Stimulated activated CD8-positive, alpha-beta memory T cell treated with anti-CD3 and anti-CD28 coated beads, Interleukin-2, amount 100 ng/mL, for 1 hour (primary cell): ENCODE results near the gene ZHX3.
"Not testable (repeated sequence)": the region's sequence is repeated elsewhere in the genome, so short reads cannot be mapped to it uniquely, and the experiment has no call there.

Source experiments
- DNase-seq, 2 donors: peaks; one replicate each; pipeline ENCODE4 v3.0.0-alpha.2; 2020; ENCODE audit warnings: low read depth in 2 of 2

Gene ZHX3

DNA sequence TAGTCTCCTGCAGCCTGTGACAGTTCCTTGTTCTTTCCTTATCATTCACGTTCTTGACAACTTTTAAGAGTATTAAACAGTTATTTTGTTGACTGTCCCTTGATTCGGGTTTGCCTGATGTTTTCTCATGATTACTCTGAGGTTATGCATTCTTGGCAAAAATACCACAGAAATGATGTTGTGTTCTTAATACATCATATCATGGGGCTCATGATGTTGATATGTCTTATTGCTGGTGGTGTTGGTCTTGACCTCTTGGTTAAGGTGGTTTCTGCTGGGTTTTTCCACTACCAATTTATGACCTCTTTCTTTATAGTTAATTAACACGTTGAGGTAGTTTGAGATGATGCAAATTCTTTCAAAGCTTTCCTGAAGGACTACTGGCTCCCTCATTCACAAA lies 59.1 kb downstream of the ZHX3 start:
- no peak for DNase-seq

DNA sequence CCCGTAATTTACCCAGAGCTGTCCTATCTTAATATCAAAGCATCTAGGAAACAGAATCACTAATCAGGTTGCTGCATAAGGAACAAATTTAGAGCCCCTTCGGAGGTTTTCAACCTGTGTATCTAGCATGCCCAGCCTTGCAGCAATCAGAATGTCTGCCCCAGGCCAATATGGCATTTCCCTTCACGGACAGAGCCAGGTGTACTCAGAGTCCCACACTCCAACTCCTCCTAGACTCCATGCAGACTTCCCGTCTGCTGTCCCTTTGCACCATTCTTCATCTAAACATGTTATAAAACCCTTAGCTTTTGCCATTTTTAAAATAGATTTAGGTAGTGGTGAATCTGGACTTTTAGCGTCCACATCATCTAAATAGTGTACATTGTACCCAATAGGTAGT lies 61.0 kb downstream of the ZHX3 start:
- no peak for DNase-seq

DNA sequence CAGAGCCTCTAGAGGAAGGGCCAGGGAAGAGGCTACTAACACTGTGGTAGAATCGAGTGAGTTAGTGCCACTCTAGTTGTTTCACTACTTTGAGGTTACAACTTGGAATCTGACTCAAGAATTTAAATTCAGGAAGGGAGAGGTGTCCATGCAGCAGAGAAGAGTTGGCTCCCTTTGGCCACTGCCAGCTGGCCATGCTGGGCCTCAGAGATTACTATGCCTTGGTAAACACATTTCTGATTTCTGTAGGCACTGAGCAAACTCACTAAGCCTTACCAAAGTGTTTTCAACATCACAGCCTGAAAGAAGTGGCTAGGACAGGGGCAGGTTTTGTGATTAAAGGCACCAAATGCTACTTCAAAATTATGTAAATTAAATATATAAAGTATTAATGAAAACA lies 61.9 kb downstream of the ZHX3 start:
- DNase-seq = no peak

DNA sequence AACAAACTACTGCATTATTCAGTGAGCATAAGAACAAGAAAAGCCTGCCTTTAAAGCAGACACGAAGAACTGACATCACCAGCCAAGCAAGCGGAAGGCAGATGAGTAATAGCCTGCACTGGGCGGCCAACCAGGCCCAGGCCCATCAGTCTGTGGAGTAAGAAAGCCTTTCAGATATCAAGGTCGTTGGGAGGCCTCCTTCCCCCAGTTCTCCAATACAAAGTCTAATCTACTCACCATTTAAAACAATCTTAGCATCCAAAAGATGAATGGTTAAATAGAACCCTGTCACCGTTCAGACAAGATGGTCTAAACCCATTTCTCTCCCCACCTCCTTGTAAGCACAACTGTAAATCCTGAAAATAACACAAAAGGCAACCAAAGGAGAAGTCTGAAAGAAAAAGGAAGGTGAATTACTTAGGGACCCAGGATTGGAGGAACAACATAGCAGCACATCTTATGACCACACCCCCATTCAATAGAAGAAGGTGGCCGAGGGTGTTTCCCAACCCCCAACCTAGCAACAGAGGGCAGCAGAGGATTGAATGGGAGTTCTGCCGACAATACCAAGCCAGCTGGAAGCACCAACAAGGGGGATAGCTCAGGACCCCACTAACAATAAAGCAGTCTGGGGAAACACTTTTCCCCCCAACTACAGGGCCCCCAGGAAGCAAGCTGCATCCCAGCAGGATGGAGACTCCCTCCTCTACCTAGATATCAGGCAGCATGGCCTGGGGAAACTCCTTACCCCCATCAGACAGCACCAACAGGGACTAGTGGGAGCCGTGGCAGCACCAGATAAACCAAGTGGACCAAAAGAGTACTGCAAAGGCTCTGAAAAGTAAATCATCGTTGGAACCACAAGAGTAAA lies 67.9 kb downstream of the ZHX3 start:
- no peak for DNase-seq

DNA sequence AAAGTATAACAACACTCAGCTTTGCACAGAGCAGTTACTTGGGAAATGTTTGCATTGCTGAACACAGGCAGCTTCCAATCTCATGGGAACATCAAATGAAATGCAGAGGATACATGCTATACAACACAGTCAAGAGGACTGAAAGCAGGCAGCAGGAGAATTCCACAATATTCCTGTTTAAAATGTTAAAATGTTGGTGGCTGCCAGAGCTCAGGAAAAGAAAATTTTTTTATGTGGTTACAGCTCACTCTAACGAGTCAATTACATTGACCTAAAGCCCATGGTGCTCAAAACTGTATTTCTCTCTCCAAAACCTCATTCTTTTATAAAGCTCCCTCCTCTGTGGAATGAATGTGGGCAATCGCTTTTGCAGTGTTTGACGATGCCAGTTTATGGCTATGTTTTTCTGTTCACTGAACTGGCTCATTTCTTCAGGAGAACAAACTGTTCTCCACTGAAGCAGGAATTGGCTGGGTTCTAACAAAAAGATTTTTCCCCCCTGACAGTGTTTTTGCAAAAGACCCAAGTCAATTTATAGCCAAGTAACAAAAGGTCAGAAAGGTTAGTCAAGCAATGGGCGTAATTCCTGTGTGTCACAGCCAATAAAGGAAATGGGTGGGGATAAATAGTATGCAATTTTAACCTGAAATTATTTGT lies 69.0 kb downstream of the ZHX3 start:
- no peak for DNase-seq

DNA sequence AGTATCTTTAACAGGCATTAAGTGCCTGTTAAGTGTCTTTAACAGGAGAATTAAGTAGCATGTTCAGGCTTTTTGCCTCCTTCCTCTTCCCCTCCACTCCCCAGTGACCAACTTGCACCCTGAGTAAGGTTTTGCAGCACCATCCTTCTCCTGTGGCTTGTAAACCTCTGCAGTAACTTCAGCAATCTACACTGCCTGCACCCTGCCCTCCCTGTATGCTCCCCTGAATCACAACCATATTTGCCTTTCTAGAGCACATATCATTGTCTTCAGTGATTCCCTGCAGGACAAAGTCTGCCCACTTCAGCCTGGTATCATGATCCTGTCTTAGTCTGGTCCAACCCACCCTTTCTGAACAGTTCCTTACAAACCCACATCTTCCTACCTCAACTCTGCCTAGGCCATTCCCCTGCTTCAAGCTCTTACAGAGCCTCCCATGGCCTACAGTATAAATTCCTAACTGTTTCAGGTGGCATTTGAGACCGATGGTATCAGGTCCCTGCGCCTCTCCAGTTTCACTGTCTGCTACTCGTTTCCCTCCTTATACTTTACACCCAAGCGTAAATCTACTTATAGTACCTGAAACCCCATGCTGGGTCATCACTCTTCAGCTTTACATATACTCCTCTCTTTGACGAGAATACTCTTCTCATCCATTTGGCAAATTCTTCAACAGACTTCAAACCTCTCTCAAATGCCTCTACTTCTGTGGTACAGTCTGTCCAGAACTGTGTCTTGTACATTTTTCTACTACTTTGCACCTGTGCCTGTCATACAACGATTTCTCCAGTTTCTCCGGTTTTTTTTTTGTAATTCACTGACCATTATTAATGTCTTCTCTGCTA lies 69.8 kb downstream of the ZHX3 start:
- no peak for DNase-seq

DNA sequence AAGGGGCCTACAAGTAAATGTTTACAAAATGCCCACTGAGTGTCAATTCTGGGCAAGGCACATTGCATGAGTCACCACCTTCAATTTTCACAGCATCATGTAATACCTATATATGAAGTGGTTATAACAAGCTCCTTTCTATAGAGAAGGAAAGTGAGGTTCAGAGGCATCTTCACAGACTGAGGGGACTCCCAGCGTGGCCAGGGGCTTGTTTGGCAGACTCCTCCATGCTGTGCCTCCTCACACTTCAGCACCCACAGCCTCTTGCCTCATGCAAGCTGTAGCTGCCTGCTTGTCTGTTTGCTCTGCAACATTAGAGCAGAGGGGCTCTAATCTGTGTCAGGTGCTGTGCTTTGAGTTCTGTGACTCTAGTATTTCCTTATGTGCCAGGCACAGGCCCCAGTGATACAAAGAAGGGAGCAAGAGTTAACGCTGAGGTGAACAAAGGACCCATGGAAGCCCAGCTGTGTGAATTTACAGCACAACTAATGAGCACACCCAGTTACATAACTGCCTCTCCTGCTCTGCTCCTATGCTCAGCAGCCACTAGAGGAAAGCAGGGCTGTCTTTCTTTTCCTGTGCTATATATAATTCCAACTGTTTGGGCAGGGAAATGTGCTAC lies 72.3 kb downstream of the ZHX3 start:
- no peak for DNase-seq

DNA sequence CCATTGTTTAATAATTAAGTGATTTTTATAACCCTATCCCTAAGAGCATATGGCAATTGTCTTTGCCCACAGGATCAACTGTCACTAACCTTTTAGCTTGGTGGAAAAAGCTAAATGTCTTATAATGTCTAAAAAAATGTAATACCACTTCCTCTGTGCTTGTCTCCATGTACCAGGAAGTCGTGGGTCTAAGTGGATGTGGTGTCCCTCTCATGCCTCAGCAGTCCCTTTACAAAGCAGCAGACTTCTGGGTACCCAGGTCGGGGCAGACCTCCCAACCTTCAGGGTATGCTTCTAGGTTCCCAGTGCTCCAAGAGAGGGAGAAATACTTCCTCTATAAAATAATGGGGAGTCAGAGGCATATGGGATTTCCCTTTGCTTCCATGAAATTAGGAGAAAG lies 74.7 kb downstream of the ZHX3 start:
- no peak for DNase-seq

DNA sequence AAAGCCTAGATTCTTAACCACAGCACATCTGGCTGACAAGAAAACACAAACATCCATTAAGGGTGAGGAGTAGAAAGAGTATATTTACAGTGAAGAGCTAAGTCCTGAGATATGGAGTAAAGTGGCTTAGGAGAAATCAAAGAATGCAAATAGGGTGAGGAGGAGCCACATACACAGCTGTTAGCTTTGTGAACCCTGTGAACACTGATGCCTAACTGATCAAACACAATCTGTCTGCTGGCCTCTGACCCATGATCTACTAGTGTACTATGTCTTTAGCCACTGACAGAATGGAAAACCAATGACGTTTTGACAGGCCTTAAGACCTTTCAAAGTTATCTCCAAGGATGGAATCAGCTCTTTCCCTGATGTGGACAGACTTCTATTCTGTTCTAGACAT lies 75.2 kb downstream of the ZHX3 start:
- no peak for DNase-seq

DNA sequence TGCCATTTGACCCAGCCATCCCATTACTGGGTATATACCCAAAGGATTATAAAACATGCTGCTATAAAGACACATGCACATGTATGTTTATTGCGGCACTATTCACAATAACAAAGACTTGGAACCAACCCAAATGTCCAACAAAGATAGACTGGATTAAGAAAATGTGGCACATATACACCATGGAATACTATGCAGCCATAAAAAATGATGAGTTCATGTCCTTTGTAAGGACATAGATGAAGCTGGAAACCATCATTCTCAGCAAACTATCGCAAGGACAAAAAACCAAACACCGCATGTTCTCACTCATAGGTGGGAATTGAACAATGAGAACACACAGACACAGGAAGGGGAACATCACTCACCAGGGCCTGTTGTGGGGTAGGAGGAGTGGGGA lies 80.3 kb downstream of the ZHX3 start:
- not testable (repeated sequence) for DNase-seq

DNA sequence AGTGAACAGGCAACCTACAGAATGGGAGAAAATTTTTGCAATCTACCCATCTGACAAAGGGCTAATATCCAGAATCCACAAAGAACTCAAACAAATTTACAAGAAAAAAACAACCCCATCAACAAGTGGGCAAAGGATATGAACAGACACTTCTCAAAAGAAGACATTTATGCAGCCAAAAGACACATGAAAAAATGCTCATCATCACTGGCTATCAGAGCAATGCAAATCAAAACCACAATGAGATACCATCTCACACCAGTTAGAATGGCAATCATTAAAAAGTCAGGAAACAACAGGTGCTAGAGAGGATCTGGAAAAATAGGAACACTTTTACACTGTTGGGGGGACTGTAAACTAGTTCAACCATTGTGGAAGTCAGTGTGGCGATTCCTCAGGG lies 80.7 kb downstream of the ZHX3 start:
- not testable (repeated sequence) for DNase-seq

DNA sequence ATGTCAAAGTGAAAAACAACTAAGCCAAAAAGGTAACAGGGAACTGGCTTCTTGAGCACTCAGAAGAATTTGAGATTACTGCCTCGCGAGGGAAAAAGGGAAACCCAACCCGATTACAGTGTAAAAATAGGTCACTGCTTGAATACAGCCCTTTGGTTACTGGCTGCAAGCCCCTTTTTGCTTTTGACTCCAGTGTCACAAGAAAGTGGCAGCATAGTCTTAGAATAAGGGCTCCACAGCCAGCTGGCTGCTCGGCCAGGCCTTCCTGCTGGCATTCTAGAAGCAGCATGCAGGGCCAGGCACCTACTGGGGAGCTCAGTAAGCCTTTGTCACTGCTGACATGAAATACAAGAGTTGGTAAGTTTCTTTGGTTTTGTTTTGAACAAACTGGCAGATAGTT lies 83.0 kb downstream of the ZHX3 start:
- DNase-seq = no peak

DNA sequence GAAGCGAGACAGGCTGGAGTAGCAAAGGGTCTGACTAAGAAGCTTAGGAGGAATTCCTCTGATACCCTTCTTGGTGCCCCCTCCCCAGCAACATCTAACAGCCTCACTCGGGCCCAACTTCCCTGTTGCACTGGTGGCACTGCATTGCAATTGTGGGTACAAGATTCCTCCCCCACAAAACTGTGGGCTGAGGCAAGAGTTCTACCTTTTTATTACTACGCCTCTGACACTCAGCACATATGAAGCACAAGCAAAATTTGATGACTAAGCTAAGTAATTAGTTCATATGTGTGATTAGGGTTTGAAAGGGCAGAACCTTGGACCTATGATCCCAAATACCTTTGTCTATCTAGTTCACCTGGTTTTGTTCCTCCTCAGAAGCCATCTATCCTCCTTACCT lies 83.5 kb downstream of the ZHX3 start:
- no peak for DNase-seq

DNA sequence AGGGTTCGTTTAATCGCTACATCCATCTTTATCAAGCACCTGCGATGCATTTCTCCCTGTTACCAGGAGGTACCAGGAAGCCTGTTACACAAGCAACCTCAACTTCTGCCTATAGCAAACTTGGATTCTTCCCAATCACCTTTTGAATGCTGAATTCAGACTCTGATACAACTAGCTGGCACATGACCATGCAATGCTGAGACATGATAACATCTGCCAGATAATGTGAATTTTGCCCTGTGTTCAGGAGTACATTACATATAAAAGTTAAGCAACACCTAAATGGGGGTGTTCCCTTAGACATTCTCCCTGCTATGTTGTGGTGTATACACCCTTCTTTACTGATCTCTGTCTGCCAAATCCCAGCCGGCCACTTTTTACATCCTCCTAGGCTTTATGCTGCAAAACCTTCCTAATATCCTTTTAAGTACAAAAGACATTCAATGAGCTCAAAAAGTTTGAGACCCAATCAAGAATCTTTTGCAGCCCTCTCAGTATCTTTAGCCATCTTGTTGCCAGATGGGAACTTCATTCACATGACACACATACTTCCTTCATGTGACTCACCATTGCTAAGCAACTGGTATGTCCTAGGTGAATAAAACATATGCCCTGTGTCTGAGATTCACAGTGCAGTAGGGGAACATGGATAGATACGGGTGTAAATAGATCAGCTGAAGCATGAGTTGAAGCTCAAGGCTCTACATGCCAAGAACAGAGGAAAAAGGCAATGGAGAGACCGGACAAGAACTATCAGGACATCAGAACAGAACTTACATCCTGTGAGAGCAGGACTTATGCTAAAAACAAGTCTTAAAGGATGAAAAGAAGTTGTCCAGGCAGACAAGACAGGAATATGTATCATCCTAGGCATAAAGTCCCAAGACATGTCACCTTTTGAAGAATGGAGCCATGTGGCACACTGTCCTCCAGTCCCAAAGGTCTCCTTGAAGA lies 84.3 kb downstream of the ZHX3 start:
- DNase-seq = no peak

DNA sequence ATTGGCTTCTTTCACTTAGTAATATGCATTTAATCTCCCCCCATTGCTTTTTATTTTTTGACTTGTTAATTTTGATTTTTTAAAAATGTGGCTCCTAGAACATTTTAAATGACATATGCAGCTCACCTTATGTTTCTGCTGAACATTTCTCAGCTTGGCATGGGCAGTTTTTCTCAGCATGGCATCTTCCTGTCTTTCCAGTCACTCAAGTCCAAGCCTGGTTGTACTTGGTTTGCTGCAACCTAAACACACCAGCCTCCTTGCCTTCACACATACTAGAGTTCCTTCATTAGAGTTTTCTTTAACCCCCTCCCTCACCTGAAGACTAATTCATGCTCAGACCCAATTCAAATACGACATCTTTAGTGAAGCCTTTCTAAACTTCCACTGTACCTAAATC lies 86.4 kb downstream of the ZHX3 start:
- DNase-seq = no peak

DNA sequence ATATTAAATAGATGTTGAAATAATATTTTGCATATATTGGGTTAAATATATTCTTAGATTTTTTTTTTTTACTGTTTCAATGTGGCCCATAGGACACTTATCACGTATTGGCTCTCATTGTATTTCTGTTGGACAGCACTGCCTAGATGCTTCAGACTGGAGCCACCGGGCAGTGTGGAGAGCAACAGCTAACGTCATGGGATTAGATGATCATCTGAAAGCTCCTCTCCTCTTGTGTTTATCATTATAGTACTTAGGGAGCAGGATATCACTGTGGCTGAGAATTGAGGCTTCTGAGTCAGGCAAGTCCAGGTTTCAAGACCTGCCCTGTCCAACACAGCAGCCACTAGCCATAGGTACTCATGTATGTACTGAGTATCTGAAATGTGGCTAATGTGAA lies 87.4 kb downstream of the ZHX3 start:
- DNase-seq = no peak

DNA sequence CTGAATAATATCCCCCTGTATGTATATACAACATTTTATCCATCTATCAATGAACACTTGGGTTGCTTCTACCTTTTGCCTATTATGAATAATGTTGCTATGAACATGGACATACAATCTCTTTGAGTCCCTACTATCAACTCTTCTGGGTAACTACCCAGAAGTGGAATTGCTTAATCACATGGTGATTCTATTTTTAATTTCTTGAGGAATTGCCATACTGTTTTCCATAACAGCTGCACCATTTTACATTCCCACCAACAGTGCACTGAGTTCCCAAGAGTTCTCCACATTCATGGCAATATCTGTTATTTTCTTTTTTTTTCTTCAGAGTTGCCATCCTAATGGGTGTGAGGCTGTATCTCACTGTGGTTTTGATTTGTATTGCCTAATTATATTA lies 88.3 kb downstream of the ZHX3 start:
- no peak for DNase-seq

DNA sequence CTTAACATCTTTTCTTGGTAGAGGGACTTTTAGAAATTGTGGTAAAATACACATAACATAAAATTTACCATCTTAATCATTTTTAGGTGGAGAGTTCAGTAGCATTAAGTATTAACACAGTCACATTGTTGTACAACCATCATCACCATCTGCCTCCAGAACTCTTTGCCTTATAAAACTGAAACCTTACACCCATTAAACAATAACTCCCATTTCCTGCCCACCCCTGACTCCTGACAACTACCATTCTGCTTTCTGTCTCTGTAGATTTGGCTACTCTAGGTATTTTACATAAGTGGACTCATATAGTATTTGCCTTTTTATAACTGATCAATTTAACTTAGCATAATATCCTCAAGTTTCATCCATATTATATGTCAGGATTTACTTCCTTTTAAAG lies 88.7 kb downstream of the ZHX3 start:
- no peak for DNase-seq

DNA sequence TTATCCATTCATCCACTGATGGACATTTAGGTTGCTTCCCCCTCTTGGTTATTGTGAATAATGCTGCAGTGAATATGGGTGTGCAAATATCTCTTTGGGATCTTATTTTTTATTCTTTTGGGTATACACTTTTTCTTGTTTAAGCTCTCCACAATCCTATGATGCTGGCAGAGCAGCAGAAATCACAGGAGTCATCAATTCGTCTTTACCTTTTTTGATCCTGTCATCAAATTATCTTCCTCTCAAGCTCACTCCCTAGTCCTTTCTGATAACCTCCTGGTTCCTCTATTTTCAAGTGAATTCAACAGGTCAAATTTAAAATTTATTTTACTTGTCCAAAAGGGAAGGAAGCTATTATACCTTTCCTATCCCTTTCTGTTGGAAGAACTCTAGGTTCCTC lies 91.1 kb downstream of the ZHX3 start:
- DNase-seq = no peak

DNA sequence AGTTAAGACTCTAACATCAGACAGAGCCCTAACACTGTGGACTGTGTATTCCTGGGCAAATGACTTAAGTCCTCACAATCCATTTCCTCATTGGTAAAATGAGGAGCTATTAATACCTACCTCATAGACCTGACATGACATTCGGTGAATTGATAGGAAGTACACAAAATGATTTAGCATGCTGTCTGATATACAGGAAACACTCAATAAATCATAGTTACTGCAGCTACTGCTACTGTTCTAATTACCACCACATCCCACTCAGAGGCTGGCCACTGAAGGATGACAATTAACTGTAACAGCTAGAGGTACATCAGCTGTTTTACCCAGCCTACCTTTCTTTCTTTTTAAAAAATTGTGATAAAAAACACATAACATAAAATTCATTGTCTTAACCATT lies 92.4 kb downstream of the ZHX3 start:
- no peak for DNase-seq

DNA sequence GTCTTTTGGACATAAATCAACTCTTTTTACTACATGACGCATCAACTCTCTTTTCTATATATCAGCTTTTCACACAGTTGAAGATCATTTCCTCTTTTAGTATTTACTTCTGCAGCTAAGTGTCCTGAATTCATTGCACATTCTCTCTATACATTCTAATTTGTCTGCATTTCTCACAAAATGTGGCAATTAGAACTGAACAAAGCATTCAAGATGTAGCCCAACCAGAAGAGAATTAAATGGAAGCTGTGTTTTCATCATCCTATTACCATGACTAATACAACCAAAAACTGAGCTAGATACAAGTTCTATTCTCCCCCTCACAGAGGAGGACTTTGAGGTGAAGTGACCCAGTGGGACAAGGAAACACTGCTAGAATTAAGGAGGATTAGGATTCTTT lies 93.2 kb downstream of the ZHX3 start:
- DNase-seq = no peak
